GM20000 (cell line): Measurements from ENCODE around the gene E2F1.
A peak's percentile ranks its signal among the peaks of the same experiment; 100 is the strongest.

Experiments used
- DNase-seq: peaks from one replicate; pipeline ENCODE4 v3.0.0; 2012; ENCODE audit warnings: low spot score
- CTCF ChIP-seq: IDR thresholded peaks from 2 replicates; pipeline ENCODE4 v1.5.1; 2012; ENCODE audit warnings: mild to moderate bottlenecking, control low read depth; ENCODE audit errors: extremely low read depth, missing control alignments

E2F1 gene

GRCh38 chr20:33686100-33686983 is at the start of gene E2F1:
TSS of gene E2F1 (minus strand) at chr20:33686385. CDS start at chr20:33686264, 121 bp downstream.
- DNase-seq: peak; percentile 99
- TF ChIP-seq CTCF: no peak

- no peak for TF ChIP-seq CTCF
- peak; percentile 51 for DNase-seq
Observed at GRCh38 chr20:33733654-33734576, 47.7 kb upstream of the E2F1 start.

GRCh38 chr20:33732166-33732970 is 46.2 kb upstream of the E2F1 start:
- TF ChIP-seq CTCF: no peak
- DNase-seq: peak; percentile 90

GRCh38 chr20:33731693-33732165 is 45.5 kb upstream of the E2F1 start, which contains the start of gene ZNF341:
TSS of gene ZNF341 (plus strand) at chr20:33731996. CDS start at chr20:33732022, 26 bp downstream.
- TF ChIP-seq CTCF: peak; percentile 86
- DNase-seq: peak; percentile 91

GRCh38 chr20:33730946-33731692 is 44.9 kb upstream of the E2F1 start:
- no peak for TF ChIP-seq CTCF
- DNase-seq: no peak

GRCh38 chr20:33729101-33729500 is 42.9 kb upstream of the E2F1 start:
- DNase-seq: no peak
- no peak for TF ChIP-seq CTCF
